Activated CD8-positive, alpha-beta T cell treated with anti-CD3 and anti-CD28 coated beads, Interleukin-2, amount 10 ng/mL, durations not matched to agents 7 days and 5 days (primary cell): Measurements from ENCODE around the gene PRTG. TPM values are rescaled to one million over a fixed set of nuclear protein-coding genes. Genes with fewer than 3 reads are reported as not detected.
"Not testable (repeated sequence)": the region's sequence is repeated elsewhere in the genome, so short reads cannot be mapped to it uniquely, and the experiment has no call there.

Experiments used
- ATAC-seq: fragments of 150-1000 bp; cut with Tn5 transposase; one replicate; pipeline ENCODE4 v1.10.0; 2021; ENCODE audit warnings: moderate library complexity
- CTCF ChIA-PET: fragments of 350-600 bp; sonication (Branson Sonifier 250); formaldehyde crosslinking; loops from one replicate; lab custom pipeline; 2021; ENCODE audit warnings: antibody characterized with exemption; lab: Charles Lee
- POLR2A ChIA-PET: fragments of 350-600 bp; sonication (Branson Sonifier 250); formaldehyde crosslinking; loops from one replicate; lab custom pipeline; 2021; ENCODE audit warnings: antibody characterized with exemption; lab: Charles Lee
- DNase-seq: peaks from one replicate; pipeline ENCODE4 v3.0.0-alpha.2; 2020
- H3K27ac Mint-ChIP-seq: one replicate; pipeline ENCODE4 v1.8.0; 2021; ENCODE audit warnings: mild to moderate bottlenecking, mixed read lengths
- H3K27me3 Mint-ChIP-seq: one replicate; pipeline ENCODE4 v1.8.0; 2021; ENCODE audit warnings: low read depth, mixed read lengths
- H3K36me3 Mint-ChIP-seq: one replicate; pipeline ENCODE4 v1.8.0; 2021; ENCODE audit warnings: low read depth, mixed read lengths
- H3K4me1 Mint-ChIP-seq: one replicate; pipeline ENCODE4 v1.8.0; 2021; ENCODE audit warnings: low read depth, mixed read lengths
- H3K4me3 Mint-ChIP-seq: one replicate; pipeline ENCODE4 v1.8.0; 2021; ENCODE audit warnings: mild to moderate bottlenecking, mixed read lengths
- H3K9me3 Mint-ChIP-seq: one replicate; pipeline ENCODE4 v1.8.0; 2022; ENCODE audit warnings: mixed read lengths; ENCODE audit not compliant: insufficient read depth
- total RNA-seq, 2 experiments: library from RNA; stranded (reverse); gene quantifications; one replicate each; pipeline ENCODE4 v1.2.3, GENCODE V29; 2021

The PRTG gene
- total RNA-seq, 2 experiments from 2014 or later = not detected

DNA sequence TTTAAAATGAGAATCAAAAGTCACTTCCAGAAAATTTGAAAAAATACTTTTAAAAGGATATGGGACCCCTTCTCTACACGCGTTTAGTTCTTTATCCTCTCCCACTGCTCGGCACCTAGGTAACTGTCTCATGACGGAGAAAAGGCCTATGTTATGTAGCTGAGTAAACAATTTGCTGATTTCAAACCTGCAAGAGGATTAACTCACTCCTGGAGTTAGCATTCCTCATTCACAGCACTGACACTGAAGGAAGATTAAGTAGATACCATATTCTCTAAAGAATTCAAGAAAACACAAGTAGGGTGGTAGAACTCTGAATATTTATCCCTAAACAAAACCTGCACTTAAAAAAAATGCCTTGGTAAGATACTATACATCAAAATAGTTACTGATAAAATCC, 124.6 kb downstream of the PRTG start:
- Mint-ChIP-seq H3K36me3 (no peaks in the 10 kb centered on the region), H3K27me3 (peaks cover 26% of the 10 kb centered on the region), H3K9me3 (no peaks in the 10 kb centered on the region), H3K4me3 (no peak overlapping the region), H3K4me1 (no peaks in the 10 kb centered on the region), H3K27ac (no peak overlapping the region)
- no peak for DNase-seq
- ChIA-PET CTCF (no interaction called here), POLR2A (no interaction called here)
- no peak for ATAC-seq

DNA sequence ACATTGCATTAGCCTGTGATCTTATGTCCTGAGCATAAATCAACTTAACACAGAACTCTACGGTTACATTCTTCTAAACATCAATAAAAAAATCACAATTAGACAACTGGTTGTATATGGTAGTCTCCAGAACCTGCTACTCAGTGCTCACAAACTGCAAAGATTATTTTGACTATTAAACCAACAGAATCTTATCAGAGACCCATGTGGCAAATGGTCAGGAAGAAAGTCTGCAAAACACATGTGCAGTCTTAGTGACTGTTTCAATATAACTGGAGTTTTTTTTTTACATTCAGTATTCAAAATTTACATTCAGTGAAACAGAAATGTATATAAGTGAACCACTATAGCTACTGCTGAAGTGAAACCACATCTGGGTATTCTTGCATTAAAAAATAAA, 127.5 kb downstream of the PRTG start:
- no peaks in the 10 kb centered on the region for H3K9me3 Mint-ChIP-seq
- ChIA-PET POLR2A (no interaction called here), CTCF (no interaction called here)
- ATAC-seq = no peak
- H3K27me3 Mint-ChIP-seq = peaks cover 28% of the 10 kb centered on the region
- no peak for DNase-seq
- no peak overlapping the region for H3K27ac Mint-ChIP-seq
- H3K36me3 Mint-ChIP-seq = no peaks in the 10 kb centered on the region
- no peak overlapping the region for H3K4me3 Mint-ChIP-seq
- no peaks in the 10 kb centered on the region for H3K4me1 Mint-ChIP-seq

DNA sequence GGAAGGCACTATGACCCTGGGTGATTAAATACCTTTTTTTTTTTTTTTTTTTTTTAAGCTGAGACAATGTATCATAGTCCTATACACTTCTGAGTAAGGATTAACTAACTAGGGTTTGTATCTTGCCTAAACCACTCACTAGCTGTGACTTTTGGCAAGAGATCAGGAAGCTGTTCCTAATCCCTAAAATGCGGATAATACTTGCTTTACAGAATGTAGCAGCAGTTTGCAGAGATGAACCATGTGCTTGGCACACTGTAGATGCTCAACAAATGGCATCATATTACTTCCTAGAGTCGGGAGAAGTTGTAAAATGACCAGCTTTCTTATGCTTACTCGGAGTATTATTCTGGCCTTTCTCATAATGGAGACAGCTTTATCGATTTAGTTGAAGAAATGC, 129.2 kb downstream of the PRTG start:
- no peaks in the 10 kb centered on the region for H3K9me3 Mint-ChIP-seq
- ChIA-PET POLR2A (no interaction called here), CTCF (no interaction called here)
- no peak overlapping the region for H3K27ac Mint-ChIP-seq
- H3K36me3 Mint-ChIP-seq = no peaks in the 10 kb centered on the region
- no peaks in the 10 kb centered on the region for H3K4me1 Mint-ChIP-seq
- DNase-seq (no peak), ATAC-seq (no peak)
- H3K4me3 Mint-ChIP-seq = no peak overlapping the region
- peaks cover 23% of the 10 kb centered on the region for H3K27me3 Mint-ChIP-seq

DNA sequence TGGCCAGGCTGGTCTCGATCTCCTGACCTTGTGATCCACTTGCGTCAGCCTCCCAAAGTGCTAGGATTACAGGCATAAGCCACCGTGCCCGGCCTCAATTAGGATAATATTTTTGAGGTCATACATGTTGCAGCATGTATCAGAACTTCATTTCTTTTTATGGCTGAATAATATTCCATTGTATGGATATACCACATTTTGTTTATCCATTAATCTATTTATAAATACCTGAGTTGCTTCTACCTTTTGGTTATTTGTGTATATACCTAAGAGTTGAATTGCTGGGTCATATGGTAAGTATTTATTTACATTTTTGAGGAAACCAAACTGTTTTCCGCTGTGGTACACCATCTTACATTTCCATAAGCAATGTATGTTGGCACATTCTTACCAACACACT, 136.7 kb downstream of the PRTG start:
- DNase-seq (no peak), ATAC-seq (no peak)
- no peaks in the 10 kb centered on the region for H3K4me1 Mint-ChIP-seq
- H3K9me3 Mint-ChIP-seq = no peaks in the 10 kb centered on the region
- CTCF ChIA-PET = no interaction called here
- H3K36me3 Mint-ChIP-seq = no peaks in the 10 kb centered on the region
- H3K27me3 Mint-ChIP-seq = peaks cover 2% of the 10 kb centered on the region
- no peak overlapping the region for H3K4me3 Mint-ChIP-seq
- POLR2A ChIA-PET = no interaction called here
- no peak overlapping the region for H3K27ac Mint-ChIP-seq

DNA sequence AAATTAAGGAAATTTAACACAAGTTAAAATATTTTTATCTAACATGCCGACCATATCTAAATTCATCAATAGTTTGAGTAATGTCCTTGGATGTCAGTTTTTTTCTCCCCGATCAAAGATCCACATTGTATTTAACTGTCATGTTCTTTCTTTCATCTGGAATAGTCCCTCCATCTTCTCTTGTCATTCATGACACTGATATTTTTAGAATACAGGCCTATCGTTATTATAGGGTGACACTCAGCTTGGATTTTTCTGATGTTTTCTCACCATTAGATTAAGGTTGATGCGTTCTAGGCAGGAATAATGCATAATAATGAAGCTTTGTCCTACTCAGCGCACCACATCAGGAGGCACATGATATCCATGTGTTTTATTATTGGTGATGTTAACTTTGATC, 141.6 kb downstream of the PRTG start:
- ATAC-seq = no peak

DNA sequence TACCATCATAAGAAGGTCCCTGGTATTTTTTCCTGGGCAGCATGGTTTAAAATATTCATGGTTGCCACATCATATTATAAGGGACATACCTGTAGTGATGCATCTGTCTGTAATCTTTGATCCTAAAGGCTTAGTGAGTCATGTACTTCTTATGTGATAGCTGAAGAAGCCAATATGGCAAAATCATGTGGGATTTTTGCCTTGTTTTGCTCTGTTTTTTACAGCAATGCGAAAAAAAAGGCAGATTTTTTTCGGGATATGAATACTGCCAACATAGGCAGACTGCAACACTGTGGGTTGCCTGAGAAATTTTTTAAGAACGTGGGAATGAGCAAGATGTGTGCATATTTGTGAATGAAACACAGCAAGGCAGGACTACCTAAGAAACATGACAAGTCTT, 143.5 kb downstream of the PRTG start:
- no peak overlapping the region for H3K27ac Mint-ChIP-seq
- no peaks in the 10 kb centered on the region for H3K4me1 Mint-ChIP-seq
- DNase-seq (no peak), ATAC-seq (no peak)
- H3K36me3 Mint-ChIP-seq = no peaks in the 10 kb centered on the region
- H3K4me3 Mint-ChIP-seq = no peak overlapping the region
- peaks cover 3% of the 10 kb centered on the region for H3K27me3 Mint-ChIP-seq
- POLR2A ChIA-PET = no interaction called here
- CTCF ChIA-PET = no interaction called here
- H3K9me3 Mint-ChIP-seq = no peaks in the 10 kb centered on the region

More for the DNA sequence above, 141.6 kb downstream of the PRTG start:
- Mint-ChIP-seq H3K4me3 (no peak overlapping the region), H3K27me3 (no peaks in the 10 kb centered on the region), H3K36me3 (no peaks in the 10 kb centered on the region), H3K27ac (no peak overlapping the region), H3K4me1 (no peaks in the 10 kb centered on the region), H3K9me3 (no peaks in the 10 kb centered on the region)
- POLR2A ChIA-PET = no interaction called here
- CTCF ChIA-PET = no interaction called here
- DNase-seq = no peak

DNA sequence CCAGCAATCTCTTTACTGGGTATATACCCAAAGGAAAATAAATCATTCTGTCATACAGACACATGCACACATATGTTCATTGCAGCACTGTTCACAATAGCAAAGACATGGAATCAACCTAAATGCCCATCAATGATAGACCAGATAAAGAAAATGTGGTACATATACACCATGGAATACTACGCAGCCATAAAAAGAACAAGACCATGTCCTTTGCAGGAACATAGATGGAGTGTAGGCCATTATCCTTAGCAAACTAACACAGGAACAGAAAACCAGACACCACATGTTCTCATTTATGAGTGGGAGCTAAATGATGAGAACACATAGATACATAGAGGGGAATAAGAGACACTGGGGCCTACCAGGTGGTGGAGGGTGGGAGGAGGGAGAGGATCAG, 149.9 kb downstream of the PRTG start:
- H3K9me3 Mint-ChIP-seq, H3K4me1 Mint-ChIP-seq, H3K27ac Mint-ChIP-seq, CTCF ChIA-PET, H3K4me3 Mint-ChIP-seq, H3K36me3 Mint-ChIP-seq, DNase-seq, ATAC-seq, POLR2A ChIA-PET: not testable (repeated sequence)
- H3K27me3 Mint-ChIP-seq = peaks cover 36% of the 10 kb centered on the region

DNA sequence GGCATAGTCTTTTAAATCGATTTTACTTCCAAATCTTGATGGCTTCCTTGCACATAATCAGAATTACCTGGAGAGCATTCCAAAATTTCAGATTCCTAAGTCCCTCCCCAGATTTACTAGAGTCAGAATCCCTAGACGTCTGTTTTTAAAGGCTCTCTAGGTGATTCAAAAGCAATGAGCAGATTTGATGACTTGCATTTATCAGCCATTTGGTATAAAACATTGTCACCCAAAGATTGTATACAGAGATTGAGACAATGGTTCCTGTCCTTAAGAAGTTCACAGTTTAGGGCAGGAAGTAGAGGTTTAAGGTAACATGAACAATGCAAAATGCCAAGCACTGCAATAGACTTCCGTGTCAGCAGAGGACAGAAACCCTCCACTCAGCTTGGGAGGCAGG, 152.2 kb downstream of the PRTG start:
- Mint-ChIP-seq H3K4me3 (no peak overlapping the region), H3K36me3 (peaks cover 3% of the 10 kb centered on the region), H3K27me3 (peaks cover 34% of the 10 kb centered on the region), H3K27ac (no peak overlapping the region), H3K4me1 (peaks cover 2% of the 10 kb centered on the region), H3K9me3 (no peaks in the 10 kb centered on the region)
- no peak for ATAC-seq
- CTCF ChIA-PET = no interaction called here
- POLR2A ChIA-PET = no interaction called here
- DNase-seq = no peak

DNA sequence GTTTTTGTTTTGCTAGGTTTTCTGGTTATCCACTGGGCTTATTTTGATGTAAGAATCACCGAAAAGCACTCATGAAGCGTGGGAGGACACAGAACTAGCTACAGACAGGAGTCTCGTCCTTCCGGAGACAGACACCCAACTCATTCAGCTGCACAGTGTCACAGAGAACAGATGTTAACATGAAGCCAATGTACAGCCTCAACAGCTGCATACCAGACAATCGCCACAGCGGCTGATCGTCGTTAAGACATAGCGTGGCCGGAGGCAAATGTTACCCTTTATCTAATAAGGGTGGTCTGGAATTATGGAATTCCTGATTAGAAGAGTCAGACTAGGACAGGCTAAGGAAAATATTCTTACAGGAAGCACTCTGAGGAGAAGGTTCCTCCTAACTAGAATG, 153.7 kb downstream of the PRTG start:
- peak overlapping the region; percentile 41 for H3K4me3 Mint-ChIP-seq
- H3K4me1 Mint-ChIP-seq = peaks cover 2% of the 10 kb centered on the region
- DNase-seq (no peak), ATAC-seq (no peak)
- ChIA-PET POLR2A (no interaction called here), CTCF (interaction anchor here (1.3 kb wide), 1 partner anchor 63 kb away, joined by 3 read pairs; no protein-coding TSS in a partner anchor)
- no peak overlapping the region for H3K27ac Mint-ChIP-seq
- peaks cover 3% of the 10 kb centered on the region for H3K36me3 Mint-ChIP-seq
- H3K9me3 Mint-ChIP-seq = no peaks in the 10 kb centered on the region
- H3K27me3 Mint-ChIP-seq = peaks cover 37% of the 10 kb centered on the region

DNA sequence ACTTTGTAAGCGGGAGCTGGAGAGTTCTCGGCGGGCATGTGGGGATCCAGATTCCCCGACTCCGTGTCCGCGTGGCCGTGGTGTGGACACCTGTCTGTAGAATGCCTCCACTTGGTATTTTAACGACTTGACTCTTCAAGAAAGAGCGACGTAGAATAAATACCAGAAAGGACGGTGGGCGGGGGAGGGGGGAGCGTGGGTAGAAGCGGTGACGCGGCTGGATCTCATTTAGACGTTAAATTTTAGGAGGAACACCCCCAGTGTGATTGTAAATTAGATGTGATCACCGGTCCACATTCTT, 154.2 kb downstream of the PRTG start:
- CTCF ChIA-PET = interaction anchor here (1.3 kb wide), 1 partner anchor 63 kb away, joined by 3 read pairs; no protein-coding TSS in a partner anchor
- POLR2A ChIA-PET = no interaction called here
- DNase-seq (no peak), ATAC-seq (no peak)
- Mint-ChIP-seq H3K36me3 (peaks cover 3% of the 10 kb centered on the region), H3K9me3 (no peaks in the 10 kb centered on the region), H3K27ac (no peak overlapping the region), H3K4me3 (peak overlapping the region; percentile 41), H3K27me3 (peaks cover 36% of the 10 kb centered on the region), H3K4me1 (peaks cover 2% of the 10 kb centered on the region)

DNA sequence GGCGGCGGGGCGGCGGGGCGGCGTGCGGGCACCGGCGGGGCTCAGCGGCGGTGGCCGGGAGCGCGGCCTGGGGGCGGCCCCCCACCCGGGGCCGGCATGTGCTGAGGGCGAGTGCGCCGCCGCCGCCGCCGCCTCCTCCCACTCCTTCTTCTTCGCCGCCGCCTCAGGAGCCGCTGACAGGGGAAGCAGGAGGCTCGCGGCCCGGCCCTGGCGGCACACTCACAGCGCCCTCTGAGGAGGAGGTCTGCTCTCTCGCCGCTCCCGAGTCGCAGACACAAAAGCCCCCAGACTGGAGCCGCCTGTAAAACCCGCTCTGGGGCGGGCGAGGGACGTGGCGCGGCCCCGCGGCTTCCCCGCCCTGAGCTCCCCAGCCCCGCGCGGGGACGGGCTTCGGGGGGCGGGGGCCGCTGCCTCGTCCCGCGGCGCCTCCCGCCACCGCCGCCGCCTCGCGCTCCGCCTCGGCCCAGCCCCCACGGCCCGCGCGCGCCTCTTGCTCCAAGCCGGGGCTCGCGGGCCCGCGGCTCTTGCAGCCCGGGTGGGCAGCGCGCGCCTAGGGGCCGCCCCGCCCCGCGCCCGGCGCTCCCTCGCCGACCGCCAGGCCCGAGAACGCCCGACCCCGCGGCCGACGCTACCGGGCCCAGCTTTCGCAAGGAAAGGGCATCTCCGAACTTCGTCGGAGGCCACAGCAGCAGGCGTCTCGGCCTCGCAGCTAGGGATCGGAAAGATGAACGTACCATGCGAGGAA, 154.7 kb downstream of the PRTG start, which contains the start of gene PYGO1:
Gene PYGO1 (minus strand): TSS at position 276 of the 745 bp plus-strand sequence. CDS start 462 bp downstream, outside the sequence.
- Mint-ChIP-seq H3K4me1 (peaks cover 2% of the 10 kb centered on the region), H3K36me3 (peaks cover 3% of the 10 kb centered on the region), H3K4me3 (peak within 1 kb of the TSS; percentile 41), H3K27me3 (peaks cover 38% of the 10 kb centered on the region), H3K9me3 (no peaks in the 10 kb centered on the region), H3K27ac (no peak within 1 kb of the TSS)
- CTCF ChIA-PET = interaction anchor here (1.3 kb wide), 1 partner anchor 62 kb away, joined by 3 read pairs; no protein-coding TSS in a partner anchor
- DNase-seq (peak; percentile 41), ATAC-seq (peak; percentile 83)
- POLR2A ChIA-PET = no interaction called here

DNA sequence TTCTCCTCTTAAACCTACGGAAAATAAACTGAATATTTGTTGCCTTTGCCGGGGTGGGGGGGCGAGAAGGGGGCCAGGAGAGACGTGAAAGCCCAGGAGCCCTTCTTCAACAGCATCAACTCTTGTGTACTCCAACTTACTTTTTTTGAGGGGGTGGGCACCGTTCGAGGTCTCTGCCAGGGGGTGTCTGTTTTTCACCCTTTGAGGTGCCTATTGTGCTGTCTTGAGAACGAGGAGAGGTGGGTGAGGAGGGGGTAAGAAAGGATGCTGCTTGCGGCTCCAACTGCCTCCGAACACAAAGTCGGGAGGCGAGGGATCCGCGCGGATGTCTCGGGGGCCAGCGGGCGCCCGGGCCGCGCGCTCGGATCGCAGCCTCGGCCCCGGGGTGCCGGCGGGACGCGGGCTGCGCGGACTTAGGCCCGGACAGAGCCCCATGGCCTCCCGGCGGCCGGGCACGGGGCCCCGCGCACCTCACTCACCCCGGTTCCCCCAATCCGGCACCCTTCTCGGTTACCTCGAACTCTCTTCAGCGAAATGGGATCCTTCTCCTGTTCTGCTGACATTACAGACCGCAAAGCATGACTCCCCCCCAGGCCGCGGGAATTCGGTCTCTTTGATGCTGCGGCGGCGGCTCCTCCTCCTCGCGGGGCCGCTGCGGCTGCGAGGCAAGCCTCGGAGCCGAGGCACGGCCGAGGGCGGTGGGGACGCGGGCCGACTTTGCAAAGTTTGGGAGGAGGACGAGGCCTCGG, 155.5 kb downstream of the PRTG start:
- ChIA-PET CTCF (no interaction called here), POLR2A (interaction anchor here (0.6 kb wide), 2 partner anchors 224 to 330 kb away, joined by 3 to 5 read pairs; no protein-coding TSS in a partner anchor)
- H3K4me1 Mint-ChIP-seq = peaks cover 2% of the 10 kb centered on the region
- peaks cover 39% of the 10 kb centered on the region for H3K27me3 Mint-ChIP-seq
- H3K36me3 Mint-ChIP-seq = peaks cover 3% of the 10 kb centered on the region
- H3K4me3 Mint-ChIP-seq = no peak overlapping the region
- peak; percentile 29 for ATAC-seq
- peak; percentile 21 for DNase-seq
- H3K27ac Mint-ChIP-seq = no peak overlapping the region
- H3K9me3 Mint-ChIP-seq = no peaks in the 10 kb centered on the region
